OCI-LY7 (cell line): ENCODE measurements around the gene CSTPP1. TPM values are rescaled to one million over a fixed set of nuclear protein-coding genes. Genes with fewer than 3 reads are reported as not detected.

Source experiments
- BruUV-seq: library from RNA; stranded (reverse); fragments of 400-500 nt; replicated peaks from 2 replicates; lab custom pipeline; 2021; lab: Mats Ljungman, UMichigan
- CTCF ChIA-PET: fragments of 300-600 bp; sonication (Branson Sonifier 250); formaldehyde crosslinking; loops from one replicate; lab custom pipeline; 2022; ENCODE audit warnings: antibody characterized with exemption; ENCODE audit not compliant: unreplicated experiment; lab: Charles Lee
- POLR2A ChIA-PET: fragments of 300-600 bp; sonication (Branson Sonifier 250); formaldehyde crosslinking; loops from one replicate; lab custom pipeline; 2022; ENCODE audit warnings: antibody characterized with exemption; lab: Charles Lee
- DNase-seq: peaks from one replicate; pipeline ENCODE4 v3.0.0-alpha.2; 2015; ENCODE audit warnings: low spot score
- H2AFZ ChIP-seq: fragments of 200-600 bp; sonication (generic), shearing (Covaris generic); 2 replicates; pipeline ENCODE4 v1.6.1; 2014; ENCODE audit warnings: mild to moderate bottlenecking, antibody characterized with exemption, low read length, moderate library complexity
- H3K27ac ChIP-seq: fragments of 200-600 bp; sonication (generic); 2 replicates; pipeline ENCODE4 v1.5.1; 2014; ENCODE audit warnings: mixed run types, low read depth, mild to moderate bottlenecking, moderate library complexity, low read length, inconsistent platforms; ENCODE audit not compliant: poor library complexity, severe bottlenecking
- H3K36me3 ChIP-seq: fragments of 200-600 bp; sonication (generic); 2 replicates; pipeline ENCODE4 v1.6.1; 2014; ENCODE audit warnings: mild to moderate bottlenecking, antibody characterized with exemption, low read length, moderate library complexity, mixed read lengths; ENCODE audit not compliant: insufficient read depth
- H3K4me1 ChIP-seq: fragments of 200-600 bp; sonication (generic); 2 replicates; pipeline ENCODE4 v1.5.1; 2014; ENCODE audit warnings: mild to moderate bottlenecking, low read length; ENCODE audit not compliant: insufficient read depth, poor library complexity, severe bottlenecking
- H3K4me2 ChIP-seq: fragments of 200-600 bp; sonication (generic); 2 replicates; pipeline ENCODE4 v1.6.1; 2014; ENCODE audit warnings: mild to moderate bottlenecking, low read length
- H3K4me3 ChIP-seq: fragments of 200-600 bp; sonication (generic); 2 replicates; pipeline ENCODE4 v1.5.1; 2014; ENCODE audit warnings: mild to moderate bottlenecking, low read depth, low read length; ENCODE audit not compliant: poor library complexity, severe bottlenecking
- H3K79me2 ChIP-seq: fragments of 200-600 bp; sonication (generic); 2 replicates; pipeline ENCODE4 v1.6.1; 2016; ENCODE audit warnings: low read depth, mild to moderate bottlenecking, low read length, moderate library complexity, mixed read lengths; ENCODE audit not compliant: insufficient read depth
- H3K9me2 ChIP-seq: fragments of 200-600 bp; sonication (generic); 2 replicates; pipeline ENCODE4 v1.6.1; 2016; ENCODE audit warnings: mild to moderate bottlenecking, low read length, mixed read lengths; ENCODE audit not compliant: insufficient read depth
- H3K9me3 ChIP-seq: fragments of 200-600 bp; sonication (generic); 2 replicates; pipeline ENCODE4 v1.6.1; 2014; ENCODE audit warnings: mild to moderate bottlenecking, mixed run types, low read length, mixed read lengths
- H4K20me1 ChIP-seq: fragments of 200-600 bp; sonication (generic); 2 replicates; pipeline ENCODE4 v1.6.1; 2014; ENCODE audit warnings: mild to moderate bottlenecking, antibody characterized with exemption, low read length, moderate library complexity, mixed read lengths; ENCODE audit not compliant: insufficient read depth
- CTCF ChIP-seq: fragments of 200-600 bp; sonication (generic); conservative IDR thresholded peaks from 2 replicates; pipeline ENCODE4 v1.5.1; 2014; ENCODE audit warnings: mild to moderate bottlenecking, antibody characterized with exemption, low read length, moderate library complexity, mixed read lengths
- EZH2phosphoT487 ChIP-seq: fragments of 200-600 bp; sonication (generic); IDR thresholded peaks from 2 replicates; pipeline ENCODE4 v1.6.1; 2018; ENCODE audit warnings: low read depth, borderline replicate concordance, mild to moderate bottlenecking, mixed run types, antibody characterized with exemption, low read length, moderate library complexity, mixed read lengths
- intact Hi-C: fragments of 100-400 bp; cut with micrococcal nuclease; formaldehyde crosslinking; loops from one replicate; pipeline ENCODE4 v1.10.0; 2022; ENCODE audit not compliant: unreplicated experiment
- total RNA-seq, 2 experiments: library from RNA; depleted of rRNA in 1 of 2; stranded (reverse); fragments of >200 nt in 1 of 2; shearing (Covaris generic) in 1 of 2; gene quantifications; 2 replicates each; pipeline ENCODE4 v1.2.3, GENCODE V29; 2014 to 2022

CSTPP1 gene
- total RNA-seq, 2 experiments from 2014 or later = 39.6 to 43.1 TPM

GRCh38 chr11:47177229-47177845, 240.8 kb downstream of the CSTPP1 start:
- peak; percentile 94 for DNase-seq
- Histone ChIP-seq H3K9me2 (no peaks in the 10 kb centered on the region), H3K4me1 (peaks cover 22% of the 10 kb centered on the region), H4K20me1 (peaks cover 9% of the 10 kb centered on the region; the same call in 1 of the 2 replicates), H3K27ac (peak overlapping the region; percentile 79), H2AFZ (peak overlapping the region; percentile 95), H3K4me2 (peak overlapping the region; percentile 84), H3K79me2 (peaks cover 41% of the 10 kb centered on the region), H3K36me3 (peaks cover 39% of the 10 kb centered on the region), H3K4me3 (peak overlapping the region; percentile 96), H3K9me3 (no peaks in the 10 kb centered on the region)
- intact Hi-C loops = loop anchor here (1.0 to 5.0 kb wide), 8 partner anchors 38 to 675 kb away; partner anchors contain the start of genes ACP2 and SLC39A13
- BruUV-seq = no TSS peak
- TF ChIP-seq CTCF (peak; percentile 95), EZH2phosphoT487 (no peak)
- ChIA-PET POLR2A (interaction anchor here (0.5 to 3.3 kb wide), 10 partner anchors 9 to 518 kb away, joined by 3 to 15 read pairs (median 4); partner anchors contain the start of gene ACP2), CTCF (interaction anchor here (0.6 to 3.9 kb wide), 4 partner anchors 39 to 170 kb away, joined by 3 to 28 read pairs (median 11); partner anchors contain the start of gene ACP2)

- H3K27ac ChIP-seq = peak overlapping the region; percentile 79
- intact Hi-C loops = loop anchor here (1.0 to 5.0 kb wide), 8 partner anchors 37 to 674 kb away; partner anchors contain the start of genes ACP2 and SLC39A13
- TF ChIP-seq CTCF (no peak), EZH2phosphoT487 (no peak)
- H3K9me2 ChIP-seq = no peaks in the 10 kb centered on the region
- peaks cover 36% of the 10 kb centered on the region for H3K79me2 ChIP-seq
- no TSS peak for BruUV-seq
- ChIA-PET CTCF (interaction anchor here (1.2 to 3.9 kb wide), 3 partner anchors 38 to 82 kb away, joined by 3 to 28 read pairs (median 19); partner anchors contain the start of gene ACP2), POLR2A (interaction anchor here (0.5 to 3.3 kb wide), 10 partner anchors 23 to 437 kb away, joined by 3 to 15 read pairs (median 4); partner anchors contain the start of genes ACP2 and DDB2)
- peak overlapping the region; percentile 95 for H2AFZ ChIP-seq
- peaks cover 22% of the 10 kb centered on the region for H3K4me1 ChIP-seq
- H3K4me2 ChIP-seq = peak overlapping the region; percentile 84
- H3K36me3 ChIP-seq = peaks cover 34% of the 10 kb centered on the region
- peaks cover 9% of the 10 kb centered on the region; the same call in 1 of the 2 replicates for H4K20me1 ChIP-seq
- H3K4me3 ChIP-seq = peak overlapping the region; percentile 96
- DNase-seq = no peak
- H3K9me3 ChIP-seq = no peaks in the 10 kb centered on the region
Observed at GRCh38 chr11:47177846-47178245, 241.3 kb downstream of the CSTPP1 start.
